GM23338 (cell line): ENCODE data around the gene RNF2. TPM values are rescaled to one million over a fixed set of nuclear protein-coding genes. Genes with fewer than 3 reads are reported as not detected.
A peak's percentile ranks its signal among the peaks of the same experiment; 100 is the strongest.

Experiments
- ATAC-seq: fragments of 200-7000 bp; cut with Tn5 transposase; 3 replicates; pipeline ENCODE4 v1.9.1; 2020
- DNase-seq: peaks from one replicate; pipeline ENCODE4 v3.0.0-alpha.2; 2015; ENCODE audit warnings: low spot score
- H2AFZ ChIP-seq: fragments of 200-600 bp; sonication (generic); 2 replicates; pipeline ENCODE4 v1.8.0; 2016; ENCODE audit warnings: antibody characterized with exemption, mild to moderate bottlenecking, moderate library complexity
- H3F3A ChIP-seq: fragments of 200-600 bp; sonication (generic); replicated peaks from 2 replicates; pipeline ENCODE4 v1.8.0; 2017; ENCODE audit warnings: antibody characterized with exemption, mixed run types, low read depth
- H3K27ac ChIP-seq: fragments of 200-600 bp; sonication (generic); 2 replicates; pipeline ENCODE4 v1.6.1; 2016; ENCODE audit warnings: low read depth
- H3K27me3 ChIP-seq: fragments of 200-600 bp; sonication (generic); 2 replicates; pipeline ENCODE4 v1.8.0; 2016; ENCODE audit warnings: mild to moderate bottlenecking, mixed run types, moderate library complexity; ENCODE audit not compliant: insufficient read depth
- H3K36me3 ChIP-seq: fragments of 200-600 bp; sonication (generic); 2 replicates; pipeline ENCODE4 v1.8.0; 2016; ENCODE audit warnings: mild to moderate bottlenecking; ENCODE audit not compliant: insufficient read depth
- H3K4me1 ChIP-seq: fragments of 200-600 bp; sonication (generic); 2 replicates; pipeline ENCODE4 v1.8.0; 2016; ENCODE audit warnings: mild to moderate bottlenecking, moderate library complexity; ENCODE audit not compliant: insufficient read depth
- H3K4me2 ChIP-seq: fragments of 200-600 bp; sonication (generic); 2 replicates; pipeline ENCODE4 v1.7.1; 2017; ENCODE audit warnings: mixed run types
- H3K4me3 ChIP-seq: fragments of 200-600 bp; sonication (generic); 2 replicates; pipeline ENCODE4 v1.6.1; 2016; ENCODE audit warnings: mixed run types
- H3K79me2 ChIP-seq: fragments of 200-600 bp; sonication (generic); replicated peaks from 2 replicates; pipeline ENCODE4 v1.8.0; 2017; ENCODE audit warnings: mild to moderate bottlenecking; ENCODE audit not compliant: insufficient read depth
- H3K9me2 ChIP-seq: fragments of 200-600 bp; sonication (generic); 2 replicates; pipeline ENCODE4 v1.8.0; 2017; ENCODE audit not compliant: insufficient read depth
- H4K20me1 ChIP-seq: fragments of 200-600 bp; sonication (generic); replicated peaks from 2 replicates; pipeline ENCODE4 v1.8.0; 2017; ENCODE audit warnings: mild to moderate bottlenecking; ENCODE audit not compliant: insufficient read depth
- H3K27ac Mint-ChIP-seq: 2 replicates; pipeline ENCODE4 v1.8.0; 2020; ENCODE audit warnings: inconsistent platforms, mild to moderate bottlenecking, moderate library complexity, mixed read lengths
- H3K27me3 Mint-ChIP-seq: 3 replicates; pipeline ENCODE4 v1.8.0; 2022; ENCODE audit warnings: low read depth, mild to moderate bottlenecking, moderate library complexity, mixed read lengths, inconsistent platforms; ENCODE audit not compliant: insufficient read depth, poor library complexity
- H3K36me3 Mint-ChIP-seq: 3 replicates; pipeline ENCODE4 v1.8.0; 2021; ENCODE audit warnings: low read depth, mild to moderate bottlenecking, inconsistent platforms, moderate library complexity, mixed read lengths
- H3K4me1 Mint-ChIP-seq: 3 replicates; pipeline ENCODE4 v1.8.0; 2020; ENCODE audit warnings: mild to moderate bottlenecking, inconsistent platforms, mixed read lengths
- H3K4me3 Mint-ChIP-seq: 3 replicates; pipeline ENCODE4 v1.8.0; 2021; ENCODE audit warnings: moderate library complexity, mild to moderate bottlenecking, inconsistent platforms, mixed read lengths
- H3K9me3 Mint-ChIP-seq: 3 replicates; pipeline ENCODE4 v1.8.0; 2020; ENCODE audit warnings: moderate library complexity, mild to moderate bottlenecking, inconsistent platforms, mixed read lengths
- CREB1 ChIP-seq: fragments of 250-450 bp; sonication (Bioruptor Pico); IDR thresholded peaks from 2 replicates; pipeline ENCODE4 v1.5.0; 2020; ENCODE audit warnings: low read depth, mild to moderate bottlenecking, moderate library complexity
- ETS1 ChIP-seq: IDR thresholded peaks from 2 replicates; pipeline ENCODE4 v1.6.1; 2016; ENCODE audit warnings: antibody characterized with exemption
- EZH2 ChIP-seq: fragments of 200-600 bp; sonication (generic); IDR thresholded peaks from one replicate; pipeline ENCODE4 v1.8.0; 2017; ENCODE audit warnings: antibody characterized with exemption, mild to moderate bottlenecking, low read depth; ENCODE audit not compliant: unreplicated experiment
- EZH2phosphoT487 ChIP-seq: fragments of 200-600 bp; sonication (generic); IDR thresholded peaks from one replicate; pipeline ENCODE4 v1.8.1; 2018; ENCODE audit warnings: antibody characterized with exemption; ENCODE audit not compliant: unreplicated experiment
- REST ChIP-seq: IDR thresholded peaks from one replicate; pipeline ENCODE4 v1.6.1; 2018; ENCODE audit warnings: antibody characterized with exemption; ENCODE audit not compliant: unreplicated experiment
- ZNF114 ChIP-seq: fragments of 250-450 bp; sonication (Bioruptor Pico); IDR thresholded peaks from 2 replicates; pipeline ENCODE4 v1.5.0; 2020; ENCODE audit warnings: mild to moderate bottlenecking, moderate library complexity
- ZNF331 ChIP-seq: fragments of 250-450 bp; sonication (Bioruptor Pico); IDR thresholded peaks from 2 replicates; pipeline ENCODE4 v1.5.0; 2020; ENCODE audit warnings: low read depth, mild to moderate bottlenecking, moderate library complexity
- ZNF462 ChIP-seq: fragments of 250-450 bp; sonication (Bioruptor Pico); IDR thresholded peaks from 2 replicates; pipeline ENCODE4 v1.5.0; 2020; ENCODE audit warnings: mild to moderate bottlenecking, moderate library complexity
- polyA plus RNA-seq: library from polyadenylated mRNA; unstranded; fragments of >200 nt; fragmentation: Nextera tagmentation; extraction: Ambion mirVana; gene quantifications from 2 replicates; pipeline ENCODE4 v1.2.1, GENCODE V29; 2016
- total RNA-seq: library from RNA; depleted of rRNA; stranded (reverse); fragments of >200 nt; shearing (Covaris generic); gene quantifications from 2 replicates; pipeline ENCODE4 v1.2.3, GENCODE V29; 2014

Gene RNF2
- total and polyA plus RNA-seq, 2 experiments from 2014 or later = 33.3 to 51.4 TPM

- TF ChIP-seq ZNF331 (CRISPR knock-in tag) (no peak), EZH2phosphoT487 (no peak), ETS1 (no peak)
These were observed 46.1 kb downstream of the RNF2 start (continued) for GRCh38 chr1:185091480-185091879.

GRCh38 chr1:185094761-185095160, 49.4 kb downstream of the RNF2 start:
- Histone ChIP-seq H3K4me1 (no peaks in the 10 kb centered on the region), H3K9me2 (no peaks in the 10 kb centered on the region), H3F3A (no peaks in the 10 kb centered on the region), H3K4me3 (no peak overlapping the region), H3K79me2 (peaks cover 8% of the 10 kb centered on the region; the same call in 1 of the 2 replicates), H2AFZ (no peak overlapping the region), H3K4me2 (no peak overlapping the region), H3K36me3 (peaks cover 11% of the 10 kb centered on the region), H3K27me3 (no peaks in the 10 kb centered on the region), H3K27ac (peak overlapping the region; percentile 52; the same call in 1 of the 2 replicates), H4K20me1 (0 out of 2 replicates have a peak, but pooled peaks cover 3% of the 10 kb centered on the region)
- TF ChIP-seq EZH2 = no peak
- TF ChIP-seq ZNF331 (CRISPR knock-in tag) = no peak
- H3K9me3 Mint-ChIP-seq = no peaks in the 10 kb centered on the region
- peaks cover 3% of the 10 kb centered on the region for H3K27me3 Mint-ChIP-seq
- ATAC-seq (no peak), DNase-seq (no peak)
- H3K36me3 Mint-ChIP-seq = peaks cover 53% of the 10 kb centered on the region
- no peak overlapping the region for H3K4me3 Mint-ChIP-seq
- no peak overlapping the region for H3K27ac Mint-ChIP-seq
- H3K4me1 Mint-ChIP-seq = no peaks in the 10 kb centered on the region

- DNase-seq = no peak
- 0 out of 2 replicates have a peak, but pooled peaks cover 8% of the 10 kb centered on the region for H3K79me2 ChIP-seq
- H2AFZ ChIP-seq = no peak overlapping the region
- no peak for TF ChIP-seq ZNF114 (CRISPR knock-in tag)
- no peak for TF ChIP-seq ZNF462 (CRISPR knock-in tag)
- TF ChIP-seq REST = no peak
- no peak for TF ChIP-seq EZH2phosphoT487
- TF ChIP-seq CREB1 (CRISPR knock-in tag) = no peak
These were observed 51.2 kb downstream of the RNF2 start for GRCh38 chr1:185096531-185096930.

More at GRCh38 chr1:185096531-185096930, 51.2 kb downstream of the RNF2 start:
- Mint-ChIP-seq H3K36me3 (peaks cover 57% of the 10 kb centered on the region), H3K9me3 (no peaks in the 10 kb centered on the region), H3K27me3 (peaks cover 3% of the 10 kb centered on the region), H3K4me3 (no peak overlapping the region), H3K27ac (no peak overlapping the region), H3K4me1 (no peaks in the 10 kb centered on the region)
- H3K4me1 ChIP-seq = no peaks in the 10 kb centered on the region
- H3K27ac ChIP-seq = no peak overlapping the region
- H3F3A ChIP-seq = no peaks in the 10 kb centered on the region
- H3K36me3 ChIP-seq = peaks cover 10% of the 10 kb centered on the region; the same call in 1 of the 2 replicates
- H4K20me1 ChIP-seq = no peaks in the 10 kb centered on the region
- no peaks in the 10 kb centered on the region for H3K27me3 ChIP-seq
- no peak overlapping the region for H3K4me3 ChIP-seq
- no peak for ATAC-seq
- no peaks in the 10 kb centered on the region for H3K9me2 ChIP-seq
- no peak overlapping the region for H3K4me2 ChIP-seq
